HepG2 (cell line): ENCODE results near the gene ADCY9. TPM values are rescaled to one million over a fixed set of nuclear protein-coding genes. Genes with fewer than 3 reads are reported as not detected.

Source experiments
- ATM ChIP-seq: fragments of 450-650 bp; IDR thresholded peaks from 2 replicates; pipeline ENCODE4 v1.7.1; 2017; ENCODE audit warnings: mild to moderate bottlenecking, borderline replicate concordance
- BRD4 ChIP-seq: sonication (generic); formaldehyde crosslinking; IDR thresholded peaks from 2 replicates; pipeline ENCODE4 v1.4.0; 2020; ENCODE audit warnings: missing genetic modification reagents
- E2F2 ChIP-seq: sonication (generic); formaldehyde crosslinking; IDR thresholded peaks from 2 replicates; pipeline ENCODE4 v1.4.0; 2020; ENCODE audit warnings: missing genetic modification reagents, borderline replicate concordance
- EHMT2 ChIP-seq: fragments of 200-600 bp; sonication (generic); IDR thresholded peaks from 2 replicates; pipeline ENCODE4 v1.7.0; 2017; ENCODE audit warnings: antibody characterized with exemption, low read depth, low read length, borderline replicate concordance
- FIP1L1 ChIP-seq: fragments of 200-400 bp; formaldehyde crosslinking; IDR thresholded peaks from 2 replicates; pipeline ENCODE4 v1.6.1; 2018; ENCODE audit warnings: low read depth, mild to moderate bottlenecking, low read length, moderate library complexity, borderline replicate concordance; ENCODE audit not compliant: insufficient read depth
- FOSL2 ChIP-seq: sonication (generic); formaldehyde crosslinking; IDR thresholded peaks from 2 replicates; pipeline ENCODE4 v1.4.0; 2020; ENCODE audit warnings: missing genetic modification reagents
- IRF2 ChIP-seq: IDR thresholded peaks from 2 replicates; pipeline ENCODE4 v1.6.1; 2018; ENCODE audit warnings: missing genetic modification reagents, missing compliant biosample characterization
- MAX ChIP-seq: IDR thresholded peaks from 2 replicates; pipeline ENCODE4 v1.6.1; 2012; ENCODE audit warnings: inconsistent platforms
- MLX ChIP-seq: IDR thresholded peaks from 2 replicates; pipeline ENCODE4 v1.6.1; 2016
- MXI1 ChIP-seq: IDR thresholded peaks from 3 replicates; pipeline ENCODE4 v1.6.1; 2012; ENCODE audit warnings: low read depth, low read length, inconsistent platforms, borderline replicate concordance
- NR0B2 ChIP-seq: sonication (generic); formaldehyde crosslinking; IDR thresholded peaks from 2 replicates; pipeline ENCODE4 v1.4.0; 2020; ENCODE audit warnings: mild to moderate bottlenecking, missing genetic modification reagents
- PRMT3 ChIP-seq: sonication (generic); formaldehyde crosslinking; IDR thresholded peaks from 2 replicates; pipeline ENCODE4 v1.8.1; 2022; ENCODE audit warnings: low read depth, mild to moderate bottlenecking, moderate library complexity, missing genetic modification reagents, borderline replicate concordance
- RCOR2 ChIP-seq: IDR thresholded peaks from 2 replicates; pipeline ENCODE4 v1.6.1; 2016; ENCODE audit warnings: missing biosample characterization, missing genetic modification reagents
- RORA ChIP-seq: sonication (generic); formaldehyde crosslinking; IDR thresholded peaks from 2 replicates; pipeline ENCODE4 v1.5.0; 2020; ENCODE audit warnings: mild to moderate bottlenecking, missing genetic modification reagents, moderate library complexity
- SRSF1 ChIP-seq: fragments of 200-400 bp; formaldehyde crosslinking; optimal IDR thresholded peaks from 2 replicates; pipeline ENCODE3; 2017; ENCODE audit warnings: mild to moderate bottlenecking, low read depth, low read length, moderate library complexity
- XRCC5 ChIP-seq: fragments of 200-400 bp; formaldehyde crosslinking; optimal IDR thresholded peaks from 2 replicates; pipeline ENCODE3; 2017; ENCODE audit warnings: mild to moderate bottlenecking, low read length
- ZFP36 ChIP-seq: fragments of 150-350 bp; IDR thresholded peaks from 2 replicates; pipeline ENCODE4 v1.6.1; 2018; ENCODE audit warnings: borderline replicate concordance, low read length, low read depth; ENCODE audit not compliant: partially characterized antibody
- ZNF3 ChIP-seq: IDR thresholded peaks from 2 replicates; pipeline ENCODE4 v1.7.0; 2017; ENCODE audit warnings: inconsistent platforms
- ZNF383 ChIP-seq: sonication (generic); formaldehyde crosslinking; IDR thresholded peaks from 2 replicates; pipeline ENCODE4 v1.4.0; 2020; ENCODE audit warnings: missing genetic modification reagents, mild to moderate bottlenecking, borderline replicate concordance
- ZNF570 ChIP-seq: sonication (generic); formaldehyde crosslinking; IDR thresholded peaks from 2 replicates; pipeline ENCODE4 v1.4.0; 2020; ENCODE audit warnings: mild to moderate bottlenecking, missing genetic modification reagents, borderline replicate concordance
- ZNF773 ChIP-seq: sonication (generic); formaldehyde crosslinking; IDR thresholded peaks from 2 replicates; pipeline ENCODE4 v1.4.0; 2020; ENCODE audit warnings: missing genetic modification reagents, borderline replicate concordance
- ZNF776 ChIP-seq: sonication (generic); formaldehyde crosslinking; IDR thresholded peaks from 2 replicates; pipeline ENCODE4 v1.4.0; 2020; ENCODE audit warnings: mild to moderate bottlenecking, missing genetic modification reagents
- polyA plus RNA-seq, 8 experiments: library from polyadenylated mRNA; depleted of rRNA in 3 of 8; stranded (reverse) in 7 of 8; unstranded in 1 of 8; fragments of >200 nt; fragmentation: Illumina TruSeq in 4 of 8; extraction: Trizol in 4 of 8; gene quantifications; 2 replicates each; pipeline versions ENCODE4 v1.2.1 to v1.2.3, GENCODE V29; 2011 to 2016; ENCODE audit warnings: low read depth in 4 of 8, missing spikeins in 1 of 8, mixed read lengths in 1 of 8; ENCODE audit not compliant: insufficient read depth in 1 of 8
- total RNA-seq, 5 experiments: library from RNA; depleted of rRNA; stranded (reverse); fragments of >200 nt; fragmentation: Illumina TruSeq; extraction: Trizol; gene quantifications; 2 replicates each; pipeline ENCODE4 v1.2.3, GENCODE V29; 2016; ENCODE audit warnings: low read depth in 1 of 5
- TF ChIP-seq, protein P1 (sequence below): sonication (generic); formaldehyde crosslinking; IDR thresholded peaks from 2 replicates; pipeline ENCODE4 v1.5.0; 2020; ENCODE audit warnings: missing genetic modification reagents
- TF ChIP-seq, protein P2 (sequence below): sonication (generic); formaldehyde crosslinking; IDR thresholded peaks from 2 replicates; pipeline ENCODE4 v1.5.0; 2020; ENCODE audit warnings: mild to moderate bottlenecking, missing genetic modification reagents

Gene ADCY9
- total and polyA plus RNA-seq, 2 of the 13 experiments (the other 11 are each of a cell fraction or from before 2014, with no cell fraction given) = 11.2 to 13.9 TPM

DNA sequence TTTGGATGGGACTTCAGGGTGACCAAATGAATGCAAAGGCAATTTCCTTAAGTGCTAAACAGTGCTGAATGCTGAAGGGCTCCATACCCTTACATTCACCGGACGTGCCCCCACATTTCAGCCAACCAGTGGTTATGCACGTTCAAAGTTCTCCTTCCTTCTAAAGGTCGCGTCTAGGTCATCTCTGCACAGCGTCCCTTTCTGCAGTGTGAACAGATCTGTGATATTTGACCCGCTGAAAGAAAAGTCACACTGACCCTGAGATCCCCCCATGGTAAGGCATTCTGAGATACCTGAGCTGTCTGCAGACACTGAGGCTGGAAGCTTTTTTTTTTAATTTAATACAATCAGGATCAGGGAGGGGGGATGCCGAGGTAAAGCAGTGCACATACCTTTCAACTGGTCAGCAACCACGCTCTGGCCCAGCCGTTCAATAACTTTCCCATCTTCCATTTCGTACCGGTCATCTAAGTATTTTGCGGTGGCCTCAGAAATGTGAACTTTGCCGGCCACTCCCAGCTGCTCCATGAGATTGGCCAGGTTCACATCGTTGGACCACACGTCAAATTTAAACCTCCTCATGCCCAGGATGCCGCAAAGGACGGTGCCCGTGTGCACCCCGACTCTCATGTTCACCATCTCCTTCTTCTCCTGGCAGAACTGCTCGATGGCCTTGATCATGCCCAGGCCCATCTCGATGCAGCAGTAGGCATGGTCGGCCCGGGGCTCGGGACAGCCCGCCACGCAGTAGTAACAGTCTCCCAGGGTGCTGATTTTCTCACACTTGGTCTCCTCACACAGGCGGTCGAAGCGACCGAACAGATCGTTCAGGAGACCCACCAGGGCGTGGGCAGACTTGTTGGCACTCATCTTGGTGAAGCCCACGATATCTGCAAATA is 2.6 kb downstream of the ADCY9 start (continued):
- TF ChIP-seq FIP1L1 (no peak), RCOR2 (CRISPR knock-in tag) (no peak), NR0B2 (no peak), ZNF776 (no peak), E2F2 (CRISPR knock-in tag) (0 out of 2 replicates have a peak, but pooled peaks have one; percentile 31), BRD4 (CRISPR knock-in tag) (no peak), PRMT3 (no peak), EHMT2 (no peak), ZNF773 (CRISPR knock-in tag) (no peak), ZFP36 (no peak), ZNF570 (CRISPR knock-in tag) (no peak), MLX (CRISPR knock-in tag) (no peak), ZNF383 (no peak), ATM (no peak), ZNF3 (no peak), RORA (no peak), MAX (peak; percentile 27; the same call in 1 of the 2 replicates), SRSF1 (no peak), IRF2 (CRISPR knock-in tag) (0 out of 2 replicates have a peak, but pooled peaks have one; percentile 44), MXI1 (no peak), FOSL2 (CRISPR knock-in tag) (0 out of 2 replicates have a peak, but pooled peaks have one; percentile 28), XRCC5 (peak; percentile 19)
- TF ChIP-seq, protein P1, sequence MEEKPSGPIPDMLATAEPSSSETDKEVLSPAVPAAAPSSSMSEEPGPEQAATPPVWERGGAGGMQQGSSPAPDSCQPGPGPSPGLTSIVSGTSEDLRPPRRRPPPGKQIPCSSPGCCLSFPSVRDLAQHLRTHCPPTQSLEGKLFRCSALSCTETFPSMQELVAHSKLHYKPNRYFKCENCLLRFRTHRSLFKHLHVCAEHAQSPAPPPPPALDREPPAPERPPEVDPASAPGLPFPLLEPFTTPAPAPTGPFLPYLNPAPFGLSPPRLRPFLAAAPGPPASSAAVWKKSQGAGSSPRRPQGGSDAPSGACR (CRISPR knock-in tag) = no peak
- TF ChIP-seq, protein P2, sequence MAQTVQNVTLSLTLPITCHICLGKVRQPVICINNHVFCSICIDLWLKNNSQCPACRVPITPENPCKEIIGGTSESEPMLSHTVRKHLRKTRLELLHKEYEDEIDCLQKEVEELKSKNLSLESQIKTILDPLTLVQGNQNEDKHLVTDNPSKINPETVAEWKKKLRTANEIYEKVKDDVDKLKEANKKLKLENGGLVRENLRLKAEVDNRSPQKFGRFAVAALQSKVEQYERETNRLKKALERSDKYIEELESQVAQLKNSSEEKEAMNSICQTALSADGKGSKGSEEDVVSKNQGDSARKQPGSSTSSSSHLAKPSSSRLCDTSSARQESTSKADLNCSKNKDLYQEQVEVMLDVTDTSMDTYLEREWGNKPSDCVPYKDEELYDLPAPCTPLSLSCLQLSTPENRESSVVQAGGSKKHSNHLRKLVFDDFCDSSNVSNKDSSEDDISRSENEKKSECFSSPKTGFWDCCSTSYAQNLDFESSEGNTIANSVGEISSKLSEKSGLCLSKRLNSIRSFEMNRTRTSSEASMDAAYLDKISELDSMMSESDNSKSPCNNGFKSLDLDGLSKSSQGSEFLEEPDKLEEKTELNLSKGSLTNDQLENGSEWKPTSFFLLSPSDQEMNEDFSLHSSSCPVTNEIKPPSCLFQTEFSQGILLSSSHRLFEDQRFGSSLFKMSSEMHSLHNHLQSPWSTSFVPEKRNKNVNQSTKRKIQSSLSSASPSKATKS (CRISPR knock-in tag) = no peak
